HCT116 (cell line): ENCODE results near the gene CCL14. TPM values are rescaled to one million over a fixed set of nuclear protein-coding genes. Genes with fewer than 3 reads are reported as not detected.
A peak's percentile ranks its signal among the peaks of the same experiment; 100 is the strongest.

ENCODE experiments used
- ATAC-seq: fragments of 200-7000 bp; cut with Tn5 transposase; 2 replicates; pipeline ENCODE4 v1.9.1; 2020; ENCODE audit warnings: mild to moderate bottlenecking, moderate library complexity
- BruUV-seq: library from RNA; stranded (reverse); fragments of 400-500 nt; replicated peaks from 2 replicates; lab custom pipeline; 2021; lab: Mats Ljungman, UMichigan
- CTCF ChIA-PET: fragments of 300-600 bp; sonication (Branson Sonifier 250); formaldehyde crosslinking; loops from one replicate; lab custom pipeline; 2021; ENCODE audit warnings: antibody characterized with exemption; lab: Charles Lee
- POLR2A ChIA-PET: fragments of 300-600, 350-600 bp; sonication (Branson Sonifier 250); formaldehyde crosslinking; loops from one replicate; lab custom pipeline; 2021; ENCODE audit warnings: antibody characterized with exemption; lab: Charles Lee
- RAD21 ChIA-PET, 2 experiments: fragments of 300-600 bp; sonication (Branson Sonifier 250); formaldehyde crosslinking; loops; one replicate each; lab custom pipeline; 2023; ENCODE audit warnings: low total read pairs in 2 of 2; ENCODE audit not compliant: uncharacterized antibody in 2 of 2, unreplicated experiment in 2 of 2, low non-redundant PET in 1 of 2; lab: Charles Lee
- DNase-seq: peaks from one replicate; pipeline ENCODE4 v3.0.0-alpha.2; 2010; ENCODE audit warnings: low read depth, low spot score
- H2AFZ ChIP-seq: fragments of 200-600 bp; shearing (Covaris generic), sonication (generic); 2 replicates; pipeline ENCODE4 v1.6.1; 2017; ENCODE audit warnings: low read depth, mixed run types, mixed read lengths, antibody characterized with exemption, low read length; ENCODE audit not compliant: poor library complexity, severe bottlenecking
- H3K27ac ChIP-seq: 2 replicates; pipeline ENCODE4 v1.5.1; 2012; ENCODE audit warnings: low read depth, low read length
- H3K27me3 ChIP-seq: fragments of 200-600 bp; sonication (generic); 2 replicates; pipeline ENCODE4 v1.6.1; 2016; ENCODE audit warnings: mixed run types, low read length, mixed read lengths; ENCODE audit not compliant: insufficient read depth
- H3K36me3 ChIP-seq, 2 experiments: fragments of 200-500 bp in 1 of 2; fragments of 200-600 bp in 1 of 2; sonication (Bioruptor generic) in 1 of 2; sonication (generic) in 1 of 2; 2 replicates each; pipeline versions ENCODE4 v1.5.1 to v1.6.1; 2014 to 2016; ENCODE audit warnings: low read length in 2 of 2, inconsistent platforms in 1 of 2, mixed read lengths in 1 of 2, mixed run types in 1 of 2; ENCODE audit not compliant: insufficient read depth in 2 of 2, control insufficient read depth in 1 of 2
- H3K4me1 ChIP-seq, 2 experiments: fragments of 200-600 bp in 1 of 2; sonication (generic) in 1 of 2; 2 replicates each; pipeline versions ENCODE4 v1.5.1 to v1.6.1; 2012 to 2017; ENCODE audit warnings: low read length in 2 of 2, inconsistent platforms in 1 of 2, mild to moderate bottlenecking in 1 of 2, mixed read lengths in 1 of 2, mixed run types in 1 of 2, moderate library complexity in 1 of 2; ENCODE audit not compliant: insufficient read depth in 2 of 2, control insufficient read depth in 1 of 2
- H3K4me2 ChIP-seq: fragments of 200-600 bp; sonication (generic); 2 replicates; pipeline ENCODE4 v1.6.1; 2017; ENCODE audit warnings: mixed run types, low read length, mixed read lengths
- H3K4me3 ChIP-seq, 2 experiments: fragments of 200-600 bp in 1 of 2; sonication (generic) in 1 of 2; replicated peaks in 1 of 2; 2 replicates each; pipeline ENCODE4 v1.5.1; 2011 to 2016; ENCODE audit warnings: low read length in 2 of 2, control low read depth in 1 of 2, low read depth in 1 of 2, mild to moderate bottlenecking in 1 of 2, mixed read lengths in 1 of 2, mixed run types in 1 of 2
- H3K79me2 ChIP-seq: fragments of 200-600 bp; sonication (generic); 2 replicates; pipeline ENCODE4 v1.6.1; 2017; ENCODE audit warnings: mild to moderate bottlenecking, mixed run types, low read length, moderate library complexity, mixed read lengths; ENCODE audit not compliant: insufficient read depth
- H3K9ac ChIP-seq: fragments of 200-600 bp; sonication (generic); 2 replicates; pipeline ENCODE4 v1.6.1; 2016; ENCODE audit warnings: low read length, mixed read lengths
- H3K9me2 ChIP-seq: fragments of 200-600 bp; sonication (generic), shearing (Covaris generic); 2 replicates; pipeline ENCODE4 v1.6.1; 2017; ENCODE audit warnings: mixed run types, mild to moderate bottlenecking, moderate library complexity; ENCODE audit not compliant: insufficient read depth
- H3K9me3 ChIP-seq, 2 experiments: fragments of 200-500 bp in 1 of 2; fragments of 200-600 bp in 1 of 2; sonication (Bioruptor generic) in 1 of 2; sonication (generic) in 1 of 2; 2 replicates each; pipeline ENCODE4 v1.6.1; 2014 to 2017; ENCODE audit warnings: low read length in 2 of 2, mixed read lengths in 2 of 2, inconsistent platforms in 1 of 2, low read depth in 1 of 2, mild to moderate bottlenecking in 1 of 2, mixed run types in 1 of 2, moderate library complexity in 1 of 2; ENCODE audit not compliant: control insufficient read depth in 1 of 2, insufficient read depth in 1 of 2
- H4K20me1 ChIP-seq: fragments of 200-600 bp; sonication (generic), shearing (Covaris generic); 2 replicates; pipeline ENCODE4 v1.6.1; 2017; ENCODE audit warnings: mixed run types, mild to moderate bottlenecking, moderate library complexity; ENCODE audit not compliant: insufficient read depth
- ATF3 ChIP-seq: IDR thresholded peaks from 2 replicates; pipeline ENCODE4 v1.6.1; 2012
- CEBPB ChIP-seq: IDR thresholded peaks from 2 replicates; pipeline ENCODE4 v1.6.1; 2012; ENCODE audit warnings: low read depth
- CTCF ChIP-seq, 3 experiments: fragments of 200-600 bp in 1 of 3; sonication (generic) in 1 of 3; IDR thresholded peaks in 2 of 3; conservative IDR thresholded peaks in 1 of 3; 2 replicates each; pipeline ENCODE4 v1.5.1; 2012 to 2017; ENCODE audit warnings: low read depth in 2 of 3, low read length in 2 of 3, antibody characterized with exemption in 1 of 3, borderline replicate concordance in 1 of 3, control low read depth in 1 of 3, mild to moderate bottlenecking in 1 of 3, mixed read lengths in 1 of 3, mixed run types in 1 of 3, moderate library complexity in 1 of 3; ENCODE audit not compliant: insufficient read depth in 1 of 3
- ELF1 ChIP-seq: IDR thresholded peaks from 2 replicates; pipeline ENCODE4 v1.6.1; 2012; ENCODE audit warnings: low read depth, borderline replicate concordance
- EZH2phosphoT487 ChIP-seq: fragments of 200-600 bp; IDR thresholded peaks from 2 replicates; pipeline ENCODE4 v1.6.1; 2018; ENCODE audit warnings: antibody characterized with exemption, borderline replicate concordance
- RAD21 ChIP-seq: IDR thresholded peaks from 2 replicates; pipeline ENCODE4 v1.6.1; 2012; ENCODE audit warnings: low read depth, mild to moderate bottlenecking
- TCF7L2 ChIP-seq: IDR thresholded peaks from 2 replicates; pipeline ENCODE4 v1.7.0; 2011; ENCODE audit warnings: borderline replicate concordance, inconsistent platforms; ENCODE audit not compliant: insufficient read depth, insufficient read length; ENCODE audit errors: extremely low read depth
- YY1 ChIP-seq: IDR thresholded peaks from 2 replicates; pipeline ENCODE4 v1.6.1; 2011; ENCODE audit warnings: low read length, low read depth, moderate library complexity, mild to moderate bottlenecking; ENCODE audit not compliant: insufficient replicate concordance; ENCODE audit errors: extremely low read depth
- ZBTB33 ChIP-seq: IDR thresholded peaks from 2 replicates; pipeline ENCODE4 v1.6.1; 2011; ENCODE audit warnings: mild to moderate bottlenecking, low read length, moderate library complexity; ENCODE audit not compliant: insufficient replicate concordance; ENCODE audit errors: extremely low read depth
- ZFX ChIP-seq: fragments of 450-650 bp; IDR thresholded peaks from 2 replicates; pipeline ENCODE4 v1.6.1; 2017
- ZNF274 ChIP-seq: fragments of 200-500 bp; sonication (Bioruptor generic); IDR thresholded peaks from 2 replicates; pipeline ENCODE4 v1.6.1; 2014; ENCODE audit warnings: mild to moderate bottlenecking, low read depth, low read length, inconsistent platforms
- intact Hi-C: fragments of 100-400 bp; cut with micrococcal nuclease; formaldehyde crosslinking; loops from 2 replicates; pipeline ENCODE4 v1.10.0; 2022
- total RNA-seq: library from RNA; stranded (reverse); gene quantifications from one replicate; pipeline ENCODE4 v1.2.1, GENCODE V29; 2021; ENCODE audit not compliant: unreplicated experiment

Gene CCL14
- total RNA-seq, 1 experiment from 2014 or later, result not detected

GRCh38 chr17:35972066-35972465, 14.5 kb downstream of the CCL14 start:
- Histone ChIP-seq H2AFZ (no peak overlapping the region), H3K79me2 (no peaks in the 10 kb centered on the region), H3K4me2 (no peak overlapping the region), H3K36me3 (no peaks in the 10 kb centered on the region), H3K9me3 (no peaks in the 10 kb centered on the region), H4K20me1 (no peaks in the 10 kb centered on the region), H3K4me3 (no peak overlapping the region), H3K27me3 (no peaks in the 10 kb centered on the region), H3K27ac (no peak overlapping the region), H3K4me1 (peaks cover 0 to 3% of the 10 kb centered on the region in 2 experiments; a peak in 1 of 4 replicates), H3K9me2 (no peaks in the 10 kb centered on the region), H3K9ac (no peak overlapping the region)
- POLR2A ChIA-PET, result no interaction called here
- no peak for DNase-seq
- RAD21 ChIA-PET, result interaction anchor here in 1 of 2 experiments (1.6 kb wide), 1 partner anchor 177 kb away, joined by 5 read pairs; no protein-coding TSS in a partner anchor
- CTCF ChIA-PET, result interaction anchor here (1.2 to 5.3 kb wide), 3 partner anchors 100 to 179 kb away, joined by 3 to 137 read pairs (median 5); no protein-coding TSS in a partner anchor
- no peak for ATAC-seq
- intact Hi-C loops, result no loop called here
- TF ChIP-seq YY1, result no peak
- TF ChIP-seq ZBTB33, result no peak
- no TSS peak for BruUV-seq

- Histone ChIP-seq H3K4me2 (no peak overlapping the region), H3K4me3 (no peak overlapping the region), H3K9me3 (no peaks in the 10 kb centered on the region), H3K36me3 (no peaks in the 10 kb centered on the region), H3K79me2 (no peaks in the 10 kb centered on the region), H3K9ac (no peak overlapping the region), H3K27ac (no peak overlapping the region), H4K20me1 (no peaks in the 10 kb centered on the region), H3K4me1 (no peaks in the 10 kb centered on the region), H3K9me2 (no peaks in the 10 kb centered on the region), H2AFZ (peak overlapping the region; percentile 11), H3K27me3 (no peaks in the 10 kb centered on the region)
- ChIA-PET RAD21 (interaction anchor here (0.7 to 1.8 kb wide), 8 partner anchors 103 to 513 kb away, joined by 3 to 22 read pairs (median 4); no protein-coding TSS in a partner anchor), CTCF (interaction anchor here (0.6 to 5.3 kb wide), 17 partner anchors 8 to 529 kb away, joined by 3 to 137 read pairs (median 5); partner anchors contain the start of gene CCL16), POLR2A (interaction anchor here (0.6 to 1.3 kb wide), 4 partner anchors 161 to 179 kb away, joined by 3 to 4 read pairs (median 4); partner anchors contain the start of gene TAF15)
- BruUV-seq, result no TSS peak
- ATAC-seq, result peak; percentile 96
- intact Hi-C loops, result loop anchor here (1.0 to 5.0 kb wide), 3 partner anchors 168 to 513 kb away; no protein-coding TSS in a partner anchor
- DNase-seq, result peak; percentile 76
- TF ChIP-seq ZNF274 (no peak), RAD21 (peak; percentile 90), ELF1 (no peak), EZH2phosphoT487 (no peak), CEBPB (no peak), ATF3 (no peak), YY1 (no peak), TCF7L2 (no peak), ZFX (no peak), CTCF (IDR thresholded peaks at IDR 0.05 in 2 of 3, conservative IDR thresholded peaks at IDR 0.05 in 1 of 3; ENCODE audit: borderline replicate concordance in 1 of 3, insufficient read depth in 1 of 3, low read depth in 2 of 3, low read length in 2 of 3) (peak; percentile 66 to 87 (median 74); a peak in 5 of 6 replicates)
Measured at GRCh38 chr17:35969558-35970380, 16.8 kb downstream of the CCL14 start.
